Femur (tissue), 1 donor: Measurements from ENCODE around the gene CCDC89.
"Not testable (repeated sequence)": the region's sequence is repeated elsewhere in the genome, so short reads cannot be mapped to it uniquely, and the experiment has no call there.

Source experiments
- DNase-seq: peaks from one replicate; pipeline ENCODE4 v3.0.0-alpha.2; 2017

The CCDC89 gene

DNA sequence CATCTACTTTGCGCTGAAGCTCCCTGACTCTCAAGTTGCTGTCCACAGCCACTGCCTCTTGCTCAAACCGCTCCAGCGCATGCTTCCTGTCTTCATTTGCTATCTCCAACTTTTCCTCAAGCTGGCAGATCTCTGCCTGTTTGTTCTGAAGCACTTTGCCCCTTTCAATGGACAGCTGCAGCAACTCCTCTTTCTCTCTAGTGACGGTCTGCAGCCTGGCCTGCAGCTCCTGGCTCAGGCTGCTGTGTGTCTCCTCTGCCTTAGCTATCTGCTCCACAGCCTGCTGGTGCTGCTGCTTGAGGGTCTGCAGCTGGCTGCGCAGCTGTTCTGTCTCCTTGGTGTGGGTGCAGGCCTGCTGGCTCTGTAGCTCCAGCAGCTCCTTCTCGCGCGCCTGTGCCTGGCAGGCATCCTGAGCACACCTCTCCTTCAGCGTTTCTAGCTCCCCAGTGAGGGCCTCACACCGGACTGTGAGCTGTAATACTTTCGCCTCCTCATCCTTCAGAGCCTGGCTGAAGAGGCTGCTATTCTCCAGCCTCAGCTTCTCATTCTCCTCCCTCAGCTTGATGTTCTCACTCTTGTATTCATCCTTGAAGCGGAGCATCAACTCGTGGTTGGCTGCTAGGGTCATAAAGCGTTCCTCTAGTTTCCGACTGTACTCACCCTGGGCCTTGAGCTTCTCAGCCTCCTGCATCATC, 723 bp downstream of the CCDC89 start:
- DNase-seq = peak; percentile 75

GRCh38 chr11:85682330-85683305, 3.4 kb downstream of the CCDC89 start:
- peak; percentile 85 for DNase-seq

DNA sequence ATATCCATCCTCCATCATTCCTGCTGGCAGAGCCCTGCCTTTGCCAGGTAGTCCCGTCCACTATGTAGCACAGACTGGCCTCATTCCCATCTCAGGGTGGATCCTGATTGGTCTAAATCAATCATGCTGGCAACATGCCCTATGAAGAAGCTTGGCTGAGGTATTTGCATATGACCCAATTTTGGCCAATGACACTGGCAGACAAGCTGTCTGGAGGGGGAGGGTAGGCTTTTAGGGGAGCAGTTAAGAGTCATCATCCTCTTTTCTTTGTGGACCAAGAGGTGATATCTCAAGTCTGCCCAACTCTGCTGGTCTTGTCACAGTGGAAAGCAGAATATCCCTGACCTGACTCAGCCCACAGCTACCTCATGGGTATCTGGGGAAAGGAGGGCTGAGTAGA, 5.1 kb downstream of the CCDC89 start:
- DNase-seq = no peak

- DNase-seq = no peak
Observed at GRCh38 chr11:85679576-85679975, 6.4 kb downstream of the CCDC89 start.

DNA sequence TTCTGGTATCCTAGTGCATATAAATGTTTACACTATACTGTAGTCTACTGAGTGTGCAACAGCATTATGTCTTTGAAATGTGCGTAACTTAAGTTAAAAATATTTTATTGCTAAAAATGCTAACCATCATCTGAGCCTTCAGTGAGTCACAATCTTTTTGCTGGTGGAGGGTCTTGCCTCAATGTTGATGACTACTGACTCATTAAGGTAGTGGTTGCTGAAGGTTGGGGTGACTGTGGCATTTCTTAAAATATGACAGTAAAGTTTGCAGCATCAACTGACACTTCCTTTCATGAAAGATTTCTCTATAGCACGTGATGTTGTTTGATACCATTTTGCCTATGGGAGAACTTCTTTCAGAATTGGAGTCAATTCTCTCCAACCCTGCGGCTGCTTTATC, 12.6 kb downstream of the CCDC89 start:
- no peak for DNase-seq

- no peak for DNase-seq
Observed at GRCh38 chr11:85672105-85672902, 13.7 kb downstream of the CCDC89 start.

- not testable (repeated sequence) for DNase-seq
Observed at GRCh38 chr11:85670949-85671663, 14.9 kb downstream of the CCDC89 start.

GRCh38 chr11:85668157-85668556, 17.8 kb downstream of the CCDC89 start:
- no peak for DNase-seq

DNA sequence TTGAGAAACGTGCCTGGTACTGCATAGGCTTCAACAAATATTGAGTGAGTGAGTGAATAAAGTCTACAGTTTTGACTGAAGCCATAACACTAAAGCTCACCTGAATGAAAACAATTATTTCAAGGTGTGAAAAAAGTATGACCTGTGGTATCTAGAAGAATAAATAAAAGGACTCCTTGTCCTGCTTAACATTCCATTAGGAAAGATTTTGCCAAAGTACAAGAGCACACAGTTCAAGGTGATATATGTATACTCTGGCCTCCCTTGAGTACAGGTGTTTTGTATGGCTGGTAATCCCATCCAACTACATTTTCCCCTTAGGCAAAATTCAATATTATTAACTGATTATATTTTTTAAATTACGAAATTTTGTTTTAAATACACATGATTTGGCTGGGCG, 19.3 kb downstream of the CCDC89 start:
- no peak for DNase-seq

- DNase-seq = no peak
Observed at GRCh38 chr11:85665733-85666132, 20.3 kb downstream of the CCDC89 start.

- DNase-seq = peak; percentile 97
Observed at GRCh38 chr11:85664615-85665481, 21.1 kb downstream of the CCDC89 start, which contains the start of gene CREBZF. CREBZF (minus strand) TSS chr11:85665129; CDS start chr11:85664875, 254 bp downstream.

DNA sequence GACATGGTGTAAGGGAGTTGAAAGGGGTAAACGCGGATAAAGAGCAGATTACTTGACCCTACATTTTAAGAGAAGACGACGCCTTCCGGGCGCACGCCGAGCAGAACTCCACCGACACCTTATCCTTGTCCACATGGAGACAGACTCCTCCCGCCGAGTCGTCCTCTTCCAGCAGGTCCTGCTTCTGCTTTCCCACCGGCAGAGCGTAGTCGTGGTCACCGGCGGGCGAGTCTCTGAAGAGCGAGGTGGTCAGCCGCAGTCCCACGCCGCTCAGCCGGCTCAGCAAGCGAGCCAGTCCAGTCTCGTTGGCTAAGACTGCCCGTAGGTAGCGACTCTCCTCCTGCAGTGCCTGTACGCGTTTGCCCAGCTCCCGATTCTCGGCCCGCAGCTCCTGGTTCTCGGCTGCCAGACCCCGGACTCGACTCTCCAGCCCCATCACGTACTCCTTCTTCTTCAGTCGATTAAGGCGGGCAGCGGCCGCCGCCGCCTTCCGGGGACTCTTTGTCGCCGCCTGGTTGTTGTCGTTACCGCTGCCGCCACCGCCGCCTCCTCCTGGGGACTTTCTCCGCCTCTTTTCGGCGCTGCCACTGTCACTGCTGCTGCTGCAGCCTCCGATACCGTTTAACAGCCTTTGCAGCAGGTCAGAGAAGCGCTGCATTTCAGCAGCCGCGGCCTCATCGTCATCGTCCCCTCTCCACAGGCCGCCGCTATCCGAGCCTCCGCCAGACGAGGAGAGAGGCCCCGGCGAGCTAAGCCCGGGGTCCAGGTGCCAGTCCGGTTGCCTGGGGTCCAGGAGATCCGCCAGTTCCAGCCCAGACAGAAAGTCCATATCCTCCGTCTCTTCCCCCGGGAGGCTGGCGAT, 22.0 kb downstream of the CCDC89 start:
- DNase-seq = peak; percentile 88

DNA sequence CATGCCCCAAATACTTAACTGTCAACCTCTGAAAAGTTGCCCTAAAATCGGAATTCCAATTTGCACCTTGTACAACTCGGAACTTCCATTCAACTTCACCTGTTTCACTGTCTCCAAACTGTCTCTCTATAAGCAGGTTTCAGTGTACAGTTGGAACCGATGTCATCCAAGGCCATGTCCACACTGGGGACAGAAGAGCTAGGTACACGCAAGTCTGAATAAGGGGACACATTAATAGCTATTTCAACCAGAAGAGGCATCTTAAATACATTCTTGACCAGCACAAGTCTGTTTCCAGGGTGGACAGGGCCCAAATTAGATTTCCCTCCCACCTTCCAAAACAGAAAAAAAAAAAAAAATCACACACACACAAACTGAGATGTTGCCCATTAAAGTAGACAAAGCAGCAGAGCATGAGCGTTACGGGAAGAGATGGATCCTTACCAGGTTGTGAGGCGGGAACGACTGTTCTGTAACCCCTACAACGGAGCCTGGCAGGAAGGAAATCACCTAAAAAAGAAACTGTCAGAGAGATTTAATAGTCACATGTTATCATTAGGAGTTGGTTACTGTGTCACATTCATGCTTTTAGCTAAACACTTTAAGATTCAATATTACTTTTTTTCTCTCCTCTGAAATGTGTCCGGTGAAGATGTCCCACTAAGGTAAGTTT, 22.8 kb downstream of the CCDC89 start:
- no peak for DNase-seq

DNA sequence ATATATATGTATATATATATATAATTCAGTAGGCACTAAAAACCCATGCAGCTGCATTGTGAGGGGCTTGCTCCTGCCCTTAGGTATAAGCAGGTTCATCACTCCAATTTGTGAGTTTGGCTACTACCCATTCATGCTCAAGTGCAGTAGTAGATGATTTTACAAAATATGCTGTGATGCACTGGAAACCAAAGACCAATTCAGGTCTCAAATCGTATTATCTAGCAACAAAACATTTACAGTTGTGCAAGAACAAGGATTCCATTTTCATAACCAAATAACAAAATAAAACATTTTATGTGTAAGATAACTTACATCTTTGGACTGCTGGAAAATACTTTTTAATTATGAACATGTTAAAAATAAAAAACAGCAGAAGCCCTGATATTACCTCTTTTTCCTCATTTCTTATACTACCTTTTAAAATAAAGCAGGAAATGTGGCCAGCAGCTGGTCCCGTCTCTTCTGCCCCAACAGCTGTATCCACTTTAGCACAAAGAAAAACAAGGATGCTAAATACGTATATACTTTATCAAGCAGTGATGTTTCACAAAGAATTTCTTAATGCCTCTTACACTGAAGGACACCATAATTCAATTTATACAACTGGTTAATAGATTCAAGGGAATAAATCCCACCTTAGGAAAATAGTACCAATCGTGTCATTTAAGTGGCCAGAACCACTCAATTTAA, 23.9 kb downstream of the CCDC89 start:
- no peak for DNase-seq

- DNase-seq = no peak
Observed at GRCh38 chr11:85658180-85658579, 27.8 kb downstream of the CCDC89 start.

GRCh38 chr11:85656777-85657176, 29.2 kb downstream of the CCDC89 start:
- no peak for DNase-seq

DNA sequence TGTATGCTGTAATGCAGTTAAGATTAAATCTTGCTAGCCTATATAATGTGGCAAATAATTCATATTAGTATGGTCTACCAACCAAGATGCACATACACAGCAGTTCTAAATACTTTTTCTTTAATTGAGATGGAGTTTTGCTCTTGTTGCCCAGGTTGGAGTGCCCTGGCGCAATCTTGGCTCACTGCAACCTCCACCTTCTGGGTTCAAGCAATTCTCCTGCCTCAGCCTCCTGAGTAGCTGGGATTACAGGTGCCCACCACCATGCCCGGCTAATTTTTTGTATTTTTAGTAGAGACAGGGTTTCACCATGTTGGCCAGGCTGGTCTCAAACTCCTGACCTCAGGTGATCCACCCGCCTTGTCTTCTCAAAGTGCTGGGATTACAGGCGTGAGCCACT, 31.7 kb downstream of the CCDC89 start:
- DNase-seq = not testable (repeated sequence)

GRCh38 chr11:85652786-85653447, 33.1 kb downstream of the CCDC89 start:
- no peak for DNase-seq
